Mammary epithelial cell (primary cell): ENCODE measurements around the gene IMMP2L.
"Not testable (repeated sequence)": the region's sequence is repeated elsewhere in the genome, so short reads cannot be mapped to it uniquely, and the experiment has no call there.

Source experiments
- EZH2 ChIP-seq: IDR thresholded peaks from 2 replicates; pipeline ENCODE4 v1.6.1; 2012; ENCODE audit warnings: low read length, inconsistent platforms, borderline replicate concordance
- TF ChIP-seq, protein P1 (sequence below), 2 donors: IDR thresholded peaks in 1 of 2; conservative IDR thresholded peaks in 1 of 2; 2 replicates each; pipeline ENCODE4 v1.5.1; 2011 to 2012; ENCODE audit warnings: inconsistent platforms in 2 of 2, low read length in 2 of 2, mild to moderate bottlenecking in 2 of 2, control low read depth in 1 of 2, low read depth in 1 of 2; ENCODE audit not compliant: insufficient read depth in 1 of 2; ENCODE audit errors: extremely low read depth in 1 of 2

DNA sequence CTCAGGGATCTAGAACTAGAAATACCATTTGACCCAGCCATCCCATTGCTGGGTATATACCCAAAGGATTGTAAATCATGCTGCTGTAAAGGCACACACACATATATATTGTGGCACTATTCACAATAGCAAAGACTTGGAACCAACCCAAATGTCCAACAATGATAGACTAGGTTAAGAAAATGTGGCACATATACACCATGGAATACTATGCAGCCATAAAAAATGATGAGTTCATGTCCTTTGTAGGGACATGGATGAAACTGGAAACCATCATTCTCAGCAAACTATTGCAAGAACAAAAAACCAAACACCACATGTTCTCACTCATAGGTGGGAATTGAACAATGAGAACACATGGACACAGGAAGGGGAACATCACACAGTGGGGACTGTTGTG lies 56.9 kb downstream of the IMMP2L start:
- TF ChIP-seq, protein P1, sequence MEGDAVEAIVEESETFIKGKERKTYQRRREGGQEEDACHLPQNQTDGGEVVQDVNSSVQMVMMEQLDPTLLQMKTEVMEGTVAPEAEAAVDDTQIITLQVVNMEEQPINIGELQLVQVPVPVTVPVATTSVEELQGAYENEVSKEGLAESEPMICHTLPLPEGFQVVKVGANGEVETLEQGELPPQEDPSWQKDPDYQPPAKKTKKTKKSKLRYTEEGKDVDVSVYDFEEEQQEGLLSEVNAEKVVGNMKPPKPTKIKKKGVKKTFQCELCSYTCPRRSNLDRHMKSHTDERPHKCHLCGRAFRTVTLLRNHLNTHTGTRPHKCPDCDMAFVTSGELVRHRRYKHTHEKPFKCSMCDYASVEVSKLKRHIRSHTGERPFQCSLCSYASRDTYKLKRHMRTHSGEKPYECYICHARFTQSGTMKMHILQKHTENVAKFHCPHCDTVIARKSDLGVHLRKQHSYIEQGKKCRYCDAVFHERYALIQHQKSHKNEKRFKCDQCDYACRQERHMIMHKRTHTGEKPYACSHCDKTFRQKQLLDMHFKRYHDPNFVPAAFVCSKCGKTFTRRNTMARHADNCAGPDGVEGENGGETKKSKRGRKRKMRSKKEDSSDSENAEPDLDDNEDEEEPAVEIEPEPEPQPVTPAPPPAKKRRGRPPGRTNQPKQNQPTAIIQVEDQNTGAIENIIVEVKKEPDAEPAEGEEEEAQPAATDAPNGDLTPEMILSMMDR (conservative IDR thresholded peaks at IDR 0.05 in 1 of 2, IDR thresholded peaks at IDR 0.05 in 1 of 2; ENCODE audit: extremely low read depth in 1 of 2, insufficient read depth in 1 of 2, low read depth in 1 of 2, low read length in 2 of 2), result not testable (repeated sequence)
- TF ChIP-seq EZH2, result not testable (repeated sequence)
